Vagina (tissue), 2 donors: ENCODE measurements around the gene CTSL. TPM values are rescaled to one million over a fixed set of nuclear protein-coding genes. Genes with fewer than 3 reads are reported as not detected.

Experiments used
- DNase-seq, 2 donors: peaks; one replicate each; pipeline ENCODE4 v3.0.0-alpha.2; 2017; ENCODE audit errors: extremely low spot score in 2 of 2
- H3K27ac ChIP-seq: fragments of 200-600 bp; sonication (generic); one replicate; pipeline ENCODE4 v1.5.1; 2019
- H3K27me3 ChIP-seq: fragments of 200-600 bp; sonication (generic); one replicate; pipeline ENCODE4 v1.5.1; 2019
- H3K36me3 ChIP-seq, 2 donors: fragments of 200-600 bp; sonication (generic); one replicate each; pipeline ENCODE4 v1.5.1; 2017 to 2019
- H3K4me1 ChIP-seq: fragments of 200-600 bp; sonication (generic); one replicate; pipeline ENCODE4 v1.5.1; 2019
- H3K4me3 ChIP-seq, 2 donors: fragments of 200-600 bp; sonication (generic); 1 replicate in 1 of 2; 2 replicates in 1 of 2; pipeline ENCODE4 v1.5.1; 2016 to 2019
- H3K9me3 ChIP-seq: fragments of 200-600 bp; sonication (generic); one replicate; pipeline ENCODE4 v1.5.1; 2019
- POLR2A ChIP-seq, 2 donors: fragments of 450-650 bp; IDR thresholded peaks; one replicate each; pipeline ENCODE4 v1.6.1; 2017; ENCODE audit warnings: antibody characterized with exemption in 2 of 2, mild to moderate bottlenecking in 2 of 2, moderate library complexity in 2 of 2
- POLR2AphosphoS5 ChIP-seq, 2 donors: sonication (generic); formaldehyde crosslinking; IDR thresholded peaks; one replicate each; pipeline ENCODE4 v1.9.0; 2017; ENCODE audit warnings: antibody characterized with exemption in 2 of 2, mild to moderate bottlenecking in 2 of 2, low read depth in 1 of 2; ENCODE audit not compliant: insufficient read depth in 1 of 2
- intact Hi-C: fragments of 100-400 bp; cut with DNase I; formaldehyde crosslinking; loops from one replicate; pipeline ENCODE4 v1.15.1; 2023
- total RNA-seq: library from RNA; depleted of rRNA; stranded (reverse); fragments of >200 nt; gene quantifications from one replicate; pipeline ENCODE4 v1.2.3, GENCODE V29; 2016
- TF ChIP-seq, protein P1 (sequence below), 3 experiments: fragments of 450-650 bp in 2 of 3; fragments of 200-600 bp in 1 of 3; sonication (generic) in 1 of 3; IDR thresholded peaks; one replicate each; pipeline ENCODE4 v1.5.1; 2017 to 2019; ENCODE audit warnings: antibody characterized with exemption in 3 of 3, mild to moderate bottlenecking in 2 of 3, moderate library complexity in 2 of 3

CTSL gene
- total RNA-seq, 1 donor from 2014 or later, result 68.0 TPM

DNA sequence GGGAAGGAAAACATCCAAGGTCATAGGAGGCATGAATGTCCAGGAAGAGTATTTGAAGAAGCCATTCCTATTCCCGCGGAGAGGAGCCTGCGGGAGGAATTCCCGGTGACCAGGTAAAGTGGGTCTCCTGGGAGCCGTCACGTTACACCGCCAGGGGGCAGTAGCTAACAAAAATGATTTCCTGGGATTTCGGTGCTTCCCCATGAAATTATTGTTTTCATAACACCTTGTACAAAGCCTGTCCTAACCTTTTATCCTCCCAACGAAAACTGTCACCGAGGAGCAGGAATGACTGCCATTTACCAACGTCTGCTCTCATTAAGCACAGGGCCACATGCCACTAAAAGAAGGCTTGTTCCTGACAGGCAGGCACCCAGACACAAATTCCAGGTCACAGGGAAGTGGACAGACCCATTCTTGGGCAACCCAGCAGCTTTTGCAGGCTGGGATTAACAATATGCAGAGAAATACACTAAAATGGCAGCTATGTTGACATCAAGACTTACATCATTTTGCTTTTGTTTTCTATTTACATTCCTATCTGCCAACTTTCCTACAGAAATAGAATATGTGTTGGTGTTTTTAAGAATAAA, 41.2 kb upstream of the CTSL start:
- H3K36me3 ChIP-seq, result no peaks in the 10 kb centered on the region
- H3K27ac ChIP-seq, result no peak overlapping the region
- no peak overlapping the region for H3K4me3 ChIP-seq
- DNase-seq, result peak in 1 of 2 donors; percentile 71
- H3K4me1 ChIP-seq, result no peaks in the 10 kb centered on the region
- TF ChIP-seq POLR2A (IDR thresholded peaks at IDR 0.05), result no peak
- TF ChIP-seq, protein P1, sequence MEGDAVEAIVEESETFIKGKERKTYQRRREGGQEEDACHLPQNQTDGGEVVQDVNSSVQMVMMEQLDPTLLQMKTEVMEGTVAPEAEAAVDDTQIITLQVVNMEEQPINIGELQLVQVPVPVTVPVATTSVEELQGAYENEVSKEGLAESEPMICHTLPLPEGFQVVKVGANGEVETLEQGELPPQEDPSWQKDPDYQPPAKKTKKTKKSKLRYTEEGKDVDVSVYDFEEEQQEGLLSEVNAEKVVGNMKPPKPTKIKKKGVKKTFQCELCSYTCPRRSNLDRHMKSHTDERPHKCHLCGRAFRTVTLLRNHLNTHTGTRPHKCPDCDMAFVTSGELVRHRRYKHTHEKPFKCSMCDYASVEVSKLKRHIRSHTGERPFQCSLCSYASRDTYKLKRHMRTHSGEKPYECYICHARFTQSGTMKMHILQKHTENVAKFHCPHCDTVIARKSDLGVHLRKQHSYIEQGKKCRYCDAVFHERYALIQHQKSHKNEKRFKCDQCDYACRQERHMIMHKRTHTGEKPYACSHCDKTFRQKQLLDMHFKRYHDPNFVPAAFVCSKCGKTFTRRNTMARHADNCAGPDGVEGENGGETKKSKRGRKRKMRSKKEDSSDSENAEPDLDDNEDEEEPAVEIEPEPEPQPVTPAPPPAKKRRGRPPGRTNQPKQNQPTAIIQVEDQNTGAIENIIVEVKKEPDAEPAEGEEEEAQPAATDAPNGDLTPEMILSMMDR (IDR thresholded peaks at IDR 0.05), result peak; percentile 38 to 57 (median 50)
- no peaks in the 10 kb centered on the region for H3K27me3 ChIP-seq
- H3K9me3 ChIP-seq, result no peaks in the 10 kb centered on the region
- intact Hi-C loops, result loop anchor here (10.0 kb wide), 1 partner anchor 1600 kb away; no protein-coding TSS in a partner anchor

GRCh38 chr9:87685441-87685840, 40.5 kb upstream of the CTSL start:
- Histone ChIP-seq H3K27ac (no peak overlapping the region), H3K36me3 (no peaks in the 10 kb centered on the region), H3K4me1 (no peaks in the 10 kb centered on the region), H3K4me3 (no peak overlapping the region), H3K27me3 (no peaks in the 10 kb centered on the region), H3K9me3 (no peaks in the 10 kb centered on the region)
- TF ChIP-seq POLR2AphosphoS5 (IDR thresholded peaks at IDR 0.05; ENCODE audit: insufficient read depth in 1 of 2, low read depth in 1 of 2) (no peak), POLR2A (IDR thresholded peaks at IDR 0.05) (no peak)
- intact Hi-C loops, result loop anchor here (10.0 kb wide), 1 partner anchor 1599 kb away; no protein-coding TSS in a partner anchor
- DNase-seq, result peak in 1 of 2 donors; percentile 42

DNA sequence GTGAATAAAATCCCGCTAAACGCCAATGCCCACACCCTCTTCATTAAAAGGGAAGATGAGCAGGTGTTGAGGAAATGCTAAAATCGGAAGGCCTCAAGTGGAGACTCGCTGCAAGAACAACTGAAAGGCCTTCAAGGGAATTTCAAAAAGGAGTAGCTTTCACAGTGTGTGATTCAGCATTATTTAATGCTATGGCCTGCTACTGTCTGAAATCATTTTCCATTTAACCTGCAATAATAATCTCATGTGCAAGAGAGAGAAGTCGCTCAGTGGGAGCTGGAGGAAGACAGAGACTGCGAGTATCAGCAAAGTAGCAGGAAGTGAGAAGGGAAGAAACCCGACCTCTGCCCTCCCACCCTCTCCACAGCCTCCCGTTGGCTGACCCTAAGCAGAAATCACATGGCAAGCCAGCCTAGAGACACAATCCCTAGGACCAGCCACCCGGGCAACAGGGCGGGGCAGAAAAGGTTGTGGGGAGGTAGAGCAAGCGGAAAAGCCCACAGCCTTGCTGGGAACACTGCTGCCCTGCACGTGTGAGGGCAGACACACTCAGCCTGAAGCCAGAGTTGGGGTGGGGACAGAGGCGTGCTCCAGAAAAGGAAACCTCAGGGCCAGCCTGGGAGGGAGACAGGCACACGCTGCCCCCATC, 39.9 kb upstream of the CTSL start:
- no peak overlapping the region for H3K27ac ChIP-seq
- intact Hi-C loops, result loop anchor here (10.0 kb wide), 1 partner anchor 1599 kb away; no protein-coding TSS in a partner anchor

GRCh38 chr9:87686520-87687090, 39.3 kb upstream of the CTSL start:
- Histone ChIP-seq H3K36me3 (no peaks in the 10 kb centered on the region), H3K4me1 (no peaks in the 10 kb centered on the region), H3K4me3 (no peak overlapping the region), H3K9me3 (no peaks in the 10 kb centered on the region), H3K27me3 (no peaks in the 10 kb centered on the region), H3K27ac (no peak overlapping the region)
- intact Hi-C loops, result loop anchor here (10.0 kb wide), 1 partner anchor 1598 kb away; no protein-coding TSS in a partner anchor
- TF ChIP-seq POLR2A (IDR thresholded peaks at IDR 0.05), result no peak
- no peak for TF ChIP-seq POLR2AphosphoS5 (IDR thresholded peaks at IDR 0.05; ENCODE audit: insufficient read depth in 1 of 2, low read depth in 1 of 2)
- TF ChIP-seq, protein P1 (IDR thresholded peaks at IDR 0.05), result no peak
- no peak for DNase-seq

More for the DNA sequence above, 39.9 kb upstream of the CTSL start:
- no peak overlapping the region for H3K4me3 ChIP-seq
- peak in 1 of 2 donors; percentile 77 for DNase-seq
- H3K36me3 ChIP-seq, result no peaks in the 10 kb centered on the region
- H3K4me1 ChIP-seq, result no peaks in the 10 kb centered on the region
- no peaks in the 10 kb centered on the region for H3K27me3 ChIP-seq
- H3K9me3 ChIP-seq, result no peaks in the 10 kb centered on the region
- no peak for TF ChIP-seq POLR2A (IDR thresholded peaks at IDR 0.05)
- TF ChIP-seq, protein P1 (IDR thresholded peaks at IDR 0.05), result no peak

DNA sequence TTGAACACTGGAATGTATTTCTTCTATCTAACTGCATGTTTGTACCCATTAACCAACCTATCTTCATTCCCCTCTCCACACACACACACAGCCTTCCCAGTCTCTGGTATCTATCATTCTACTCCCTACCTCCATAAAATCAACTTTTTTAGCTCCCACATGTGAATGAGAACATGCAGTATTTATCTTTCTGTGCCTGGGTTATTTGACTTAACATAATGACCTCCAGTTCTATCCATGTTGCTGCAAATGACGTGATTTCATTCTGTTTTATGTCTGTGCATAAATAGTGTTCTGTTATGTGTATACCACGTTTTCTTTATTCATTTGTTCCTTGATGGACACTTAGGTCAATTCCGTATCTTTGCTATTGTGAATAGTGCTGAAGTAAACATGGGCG, 38.7 kb upstream of the CTSL start:
- H3K4me3 ChIP-seq, result no peak overlapping the region
- no peak for DNase-seq
- intact Hi-C loops, result loop anchor here (10.0 kb wide), 1 partner anchor 1598 kb away; no protein-coding TSS in a partner anchor
- H3K36me3 ChIP-seq, result no peaks in the 10 kb centered on the region
- no peaks in the 10 kb centered on the region for H3K9me3 ChIP-seq
- H3K27ac ChIP-seq, result no peak overlapping the region
- no peaks in the 10 kb centered on the region for H3K4me1 ChIP-seq
- TF ChIP-seq POLR2A (IDR thresholded peaks at IDR 0.05) (no peak), POLR2AphosphoS5 (IDR thresholded peaks at IDR 0.05; ENCODE audit: insufficient read depth in 1 of 2, low read depth in 1 of 2) (no peak)
- TF ChIP-seq, protein P1 (IDR thresholded peaks at IDR 0.05), result no peak
- no peaks in the 10 kb centered on the region for H3K27me3 ChIP-seq
